HAP-1 (cell line): ENCODE measurements around the gene SPART.

Source experiments
- DNase-seq, 2 experiments: peaks; one replicate each; pipeline ENCODE4 v3.0.0-alpha.2; 2016 to 2020; ENCODE audit warnings: low spot score in 2 of 2
- H3K27me3 ChIP-seq: fragments of 250-450 bp; sonication (Bioruptor Pico); 2 replicates; pipeline ENCODE4 v1.5.1; 2020; ENCODE audit warnings: low read depth, mild to moderate bottlenecking, moderate library complexity
- H3K36me3 ChIP-seq: fragments of 250-450 bp; sonication (Bioruptor Pico); replicated peaks from 2 replicates; pipeline ENCODE4 v1.5.1; 2020; ENCODE audit warnings: mild to moderate bottlenecking
- H3K4me1 ChIP-seq: fragments of 250-450 bp; sonication (Bioruptor Pico); 2 replicates; pipeline ENCODE4 v1.5.1; 2020; ENCODE audit warnings: mild to moderate bottlenecking
- H3K4me3 ChIP-seq: fragments of 250-450 bp; sonication (Bioruptor Pico); 2 replicates; pipeline ENCODE4 v1.5.1; 2020; ENCODE audit warnings: mild to moderate bottlenecking, moderate library complexity
- H3K9me3 ChIP-seq: fragments of 250-450 bp; sonication (Bioruptor Pico); 2 replicates; pipeline ENCODE4 v1.5.1; 2020; ENCODE audit warnings: mild to moderate bottlenecking, moderate library complexity
- in situ Hi-C: fragments of 300-500 bp; cut with MboI; formaldehyde crosslinking; loops from 3 replicates; pipeline ENCODE4 v1.14.3; 2020; ENCODE audit warnings: low sequenced_read_pairs, inconsistent platforms, mixed read lengths

SPART gene

GRCh38 chr13:36360903-36361302 lies 14.7 kb upstream of the SPART start:
- H3K9me3 ChIP-seq: no peaks in the 10 kb centered on the region
- no peaks in the 10 kb centered on the region for H3K27me3 ChIP-seq
- DNase-seq: no peak
- no peak overlapping the region for H3K4me3 ChIP-seq
- peaks cover 2% of the 10 kb centered on the region; the same call in 1 of the 2 replicates for H3K4me1 ChIP-seq
- in situ Hi-C loops: no loop called here
- H3K36me3 ChIP-seq: no peaks in the 10 kb centered on the region

- Histone ChIP-seq H3K36me3 (no peaks in the 10 kb centered on the region), H3K27me3 (no peaks in the 10 kb centered on the region), H3K4me1 (peaks cover 2% of the 10 kb centered on the region; the same call in 1 of the 2 replicates), H3K9me3 (no peaks in the 10 kb centered on the region), H3K4me3 (no peak overlapping the region)
- no peak for DNase-seq
- in situ Hi-C loops: no loop called here
Measured at GRCh38 chr13:36359301-36359950, 13.2 kb upstream of the SPART start.

DNA sequence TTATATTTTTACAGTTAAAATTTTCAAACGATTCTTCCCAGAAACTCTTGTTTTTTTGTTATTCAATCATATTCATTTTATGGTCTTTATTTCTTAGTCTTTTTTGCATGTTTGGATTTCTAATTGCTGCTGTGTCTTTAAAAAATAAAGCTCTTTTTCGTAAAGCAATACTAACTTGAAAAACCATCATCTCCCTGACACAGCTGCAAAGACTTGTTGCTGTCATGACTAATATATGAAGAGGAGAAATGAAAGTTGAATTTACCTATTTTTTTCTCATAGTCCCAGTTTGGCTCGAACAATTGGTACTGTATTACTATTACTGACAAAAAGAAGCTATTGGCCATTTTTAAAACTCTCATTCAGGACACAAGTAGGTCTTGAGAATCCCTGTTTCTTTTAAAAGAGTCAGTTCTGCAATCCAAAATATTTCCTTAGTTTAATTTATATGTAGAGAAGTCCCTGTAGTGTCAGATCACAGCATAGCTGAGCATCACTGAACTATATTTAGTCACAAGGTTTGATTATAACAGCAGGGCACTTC lies 12.1 kb upstream of the SPART start:
- no peak overlapping the region for H3K4me3 ChIP-seq
- no peaks in the 10 kb centered on the region for H3K36me3 ChIP-seq
- H3K27me3 ChIP-seq: no peaks in the 10 kb centered on the region
- peaks cover 2% of the 10 kb centered on the region; the same call in 1 of the 2 replicates for H3K4me1 ChIP-seq
- no peak for DNase-seq
- in situ Hi-C loops: no loop called here
- no peaks in the 10 kb centered on the region for H3K9me3 ChIP-seq

DNA sequence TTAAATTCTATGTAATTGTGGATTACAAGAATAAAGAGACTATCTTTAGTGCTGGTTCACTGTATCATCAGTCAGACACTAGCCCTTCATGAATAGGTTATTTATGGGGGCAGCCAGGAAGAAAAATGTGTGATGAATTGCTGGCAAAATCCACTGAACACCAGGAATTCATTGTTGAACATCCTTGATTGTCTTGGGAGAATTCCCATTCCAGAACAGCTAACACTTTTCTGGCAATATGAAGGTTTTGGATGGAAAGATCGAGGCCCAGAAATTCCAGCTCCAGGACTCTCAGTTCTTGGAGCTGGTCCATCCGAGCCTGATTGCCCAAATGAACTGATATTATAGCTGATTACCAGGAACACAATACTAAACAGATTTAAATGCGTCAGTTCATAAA lies 11.5 kb upstream of the SPART start:
- Histone ChIP-seq H3K27me3 (no peaks in the 10 kb centered on the region), H3K4me3 (no peak overlapping the region), H3K36me3 (no peaks in the 10 kb centered on the region), H3K9me3 (no peaks in the 10 kb centered on the region), H3K4me1 (peaks cover 2% of the 10 kb centered on the region; the same call in 1 of the 2 replicates)
- DNase-seq: no peak
- in situ Hi-C loops: no loop called here

DNA sequence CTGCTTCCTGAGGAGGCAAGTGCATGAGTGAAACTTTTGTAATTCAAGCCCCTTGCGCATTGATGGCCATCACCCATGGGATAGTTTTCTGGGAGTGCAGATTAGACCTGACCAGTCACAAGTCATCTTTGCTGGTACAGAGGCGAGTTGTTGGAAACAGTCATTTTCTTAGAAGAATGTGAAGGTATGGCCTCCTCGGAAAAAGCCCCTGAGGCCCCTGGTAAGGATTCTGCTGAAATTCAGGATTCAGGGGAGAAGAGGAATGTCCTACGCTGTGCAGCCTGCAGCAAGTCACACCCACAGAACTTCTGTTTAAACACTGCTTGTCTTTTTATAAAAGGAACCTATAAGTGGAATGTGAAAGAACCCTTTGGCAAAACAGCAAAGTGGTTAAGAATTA lies 11.0 kb upstream of the SPART start:
- H3K27me3 ChIP-seq: no peaks in the 10 kb centered on the region
- no peak for DNase-seq
- no peaks in the 10 kb centered on the region for H3K36me3 ChIP-seq
- H3K4me1 ChIP-seq: peaks cover 2% of the 10 kb centered on the region; the same call in 1 of the 2 replicates
- H3K4me3 ChIP-seq: no peak overlapping the region
- in situ Hi-C loops: no loop called here
- H3K9me3 ChIP-seq: no peaks in the 10 kb centered on the region

GRCh38 chr13:36356058-36356457 lies 9.9 kb upstream of the SPART start:
- in situ Hi-C loops: no loop called here
- no peak for DNase-seq
- Histone ChIP-seq H3K9me3 (no peaks in the 10 kb centered on the region), H3K4me1 (peaks cover 2% of the 10 kb centered on the region; the same call in 1 of the 2 replicates), H3K27me3 (no peaks in the 10 kb centered on the region), H3K36me3 (no peaks in the 10 kb centered on the region), H3K4me3 (no peak overlapping the region)

GRCh38 chr13:36355632-36356031 lies 9.4 kb upstream of the SPART start:
- DNase-seq: no peak

GRCh38 chr13:36354842-36355623 lies 8.8 kb upstream of the SPART start:
- no peaks in the 10 kb centered on the region for H3K36me3 ChIP-seq
- no peaks in the 10 kb centered on the region for H3K9me3 ChIP-seq
- H3K4me1 ChIP-seq: peaks cover 2% of the 10 kb centered on the region; the same call in 1 of the 2 replicates
- no peaks in the 10 kb centered on the region for H3K27me3 ChIP-seq
- no peak for DNase-seq
- H3K4me3 ChIP-seq: no peak overlapping the region
- in situ Hi-C loops: no loop called here

More at GRCh38 chr13:36355632-36356031, 9.4 kb upstream of the SPART start:
- no peak overlapping the region for H3K4me3 ChIP-seq
- H3K9me3 ChIP-seq: no peaks in the 10 kb centered on the region
- no peaks in the 10 kb centered on the region for H3K36me3 ChIP-seq
- in situ Hi-C loops: no loop called here
- H3K27me3 ChIP-seq: no peaks in the 10 kb centered on the region
- H3K4me1 ChIP-seq: peaks cover 2% of the 10 kb centered on the region; the same call in 1 of the 2 replicates

DNA sequence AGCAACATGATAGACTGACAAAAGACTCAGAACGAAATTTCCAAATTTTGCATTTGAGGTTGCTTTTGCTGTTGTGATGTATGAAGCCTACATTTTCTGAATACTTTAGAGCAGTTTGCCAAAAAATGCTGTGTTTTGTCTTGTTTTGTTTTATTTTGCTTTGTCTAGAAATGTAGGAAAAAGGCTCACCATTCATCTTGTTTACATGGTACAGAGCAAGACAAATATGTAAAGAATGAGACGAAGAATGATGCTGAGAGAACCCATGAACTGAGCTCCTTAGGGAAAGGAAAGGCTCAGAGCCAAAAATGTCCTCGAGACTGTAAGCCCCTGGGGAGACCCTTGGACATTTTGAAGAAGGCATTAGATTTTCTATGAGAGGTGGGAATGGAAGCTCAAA lies 6.8 kb upstream of the SPART start:
- no peaks in the 10 kb centered on the region for H3K27me3 ChIP-seq
- in situ Hi-C loops: no loop called here

GRCh38 chr13:36352350-36352749 lies 6.2 kb upstream of the SPART start:
- no peak for DNase-seq
- Histone ChIP-seq H3K4me1 (no peaks in the 10 kb centered on the region), H3K4me3 (no peak overlapping the region), H3K9me3 (no peaks in the 10 kb centered on the region), H3K27me3 (no peaks in the 10 kb centered on the region), H3K36me3 (no peaks in the 10 kb centered on the region)
- in situ Hi-C loops: no loop called here

More for the DNA sequence above, 6.8 kb upstream of the SPART start:
- H3K9me3 ChIP-seq: no peaks in the 10 kb centered on the region
- DNase-seq: no peak
- no peaks in the 10 kb centered on the region for H3K36me3 ChIP-seq
- H3K4me3 ChIP-seq: no peak overlapping the region
- peaks cover 2% of the 10 kb centered on the region; the same call in 1 of the 2 replicates for H3K4me1 ChIP-seq

DNA sequence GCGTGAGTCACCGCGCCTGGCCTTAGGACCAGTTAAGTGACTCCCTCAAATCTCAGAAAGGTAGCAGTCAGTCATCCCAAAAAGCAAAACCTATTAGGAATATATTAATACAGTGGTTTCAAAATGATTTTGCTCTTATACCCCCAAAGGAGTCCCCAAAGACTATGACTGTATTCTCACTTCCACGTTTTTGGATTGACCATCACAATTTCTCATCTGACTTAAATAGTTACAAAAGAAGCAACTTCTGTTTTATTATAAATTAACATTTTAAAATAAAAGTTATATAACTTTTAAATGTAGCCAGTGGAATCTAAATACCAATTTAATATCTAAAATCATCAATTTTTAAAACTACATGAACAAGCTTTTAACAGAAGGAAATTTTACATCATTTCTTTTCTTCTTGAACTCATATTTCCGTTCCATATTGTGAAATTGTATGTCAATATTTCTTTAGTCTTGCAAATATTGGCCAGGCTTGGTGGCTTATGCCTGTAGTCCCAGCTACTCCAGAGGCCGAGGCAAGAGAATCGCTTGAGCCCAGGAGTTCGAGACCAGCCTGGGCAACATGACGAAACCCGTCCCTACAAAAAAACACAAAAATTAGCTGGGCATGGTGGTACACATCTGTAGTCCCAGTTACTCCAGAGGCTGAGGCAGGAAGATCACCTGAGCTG lies 1.5 kb upstream of the SPART start:
- no peaks in the 10 kb centered on the region for H3K27me3 ChIP-seq
- H3K4me1 ChIP-seq: peaks cover 16% of the 10 kb centered on the region
- H3K36me3 ChIP-seq: no peaks in the 10 kb centered on the region
- H3K4me3 ChIP-seq: no peak overlapping the region
- H3K9me3 ChIP-seq: no peaks in the 10 kb centered on the region
- in situ Hi-C loops: no loop called here
- no peak for DNase-seq

DNA sequence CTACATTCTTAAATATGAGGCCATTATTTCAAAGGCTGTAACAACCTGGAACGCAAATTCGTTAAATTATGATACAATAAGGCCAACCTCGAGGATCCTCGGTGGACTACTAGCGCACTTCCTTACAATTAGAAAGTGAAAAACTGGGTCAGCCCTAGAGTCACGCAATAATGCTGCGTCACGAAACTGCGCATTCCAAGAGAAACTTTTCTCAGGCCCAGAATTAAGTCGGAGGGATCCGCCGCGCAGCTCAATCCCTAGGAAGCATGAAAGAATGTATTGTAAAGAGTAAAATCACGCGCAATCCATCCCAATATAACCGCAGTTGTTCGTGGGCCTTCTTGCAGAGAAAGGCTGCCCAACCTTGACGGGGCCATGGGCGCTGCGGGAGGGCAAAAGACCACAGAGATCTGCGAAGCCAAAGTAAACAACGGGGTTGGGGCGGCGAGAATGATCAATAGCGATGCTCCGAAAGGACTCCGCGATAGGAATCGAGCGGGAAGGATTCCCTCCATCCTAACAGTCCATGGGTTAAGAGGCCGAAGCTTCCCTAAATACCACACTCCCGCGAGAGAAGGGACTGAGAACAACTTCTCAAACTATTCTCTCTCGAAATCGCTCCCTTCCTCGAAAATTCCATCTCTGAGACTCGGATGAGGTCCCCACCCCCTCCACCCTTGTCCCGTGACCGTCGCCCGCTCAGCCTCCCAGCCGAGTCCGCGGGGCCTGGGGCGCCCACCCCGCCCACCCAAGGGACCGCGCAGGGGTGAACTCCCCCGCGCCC lies 564 bp downstream of the SPART start:
- in situ Hi-C loops: no loop called here
- Histone ChIP-seq H3K27me3 (no peaks in the 10 kb centered on the region), H3K36me3 (no peaks in the 10 kb centered on the region), H3K4me1 (peaks cover 25% of the 10 kb centered on the region), H3K4me3 (peak overlapping the region; percentile 64), H3K9me3 (no peaks in the 10 kb centered on the region)
- peak; percentile 70 to 73 for DNase-seq

- in situ Hi-C loops: no loop called here
- Histone ChIP-seq H3K27me3 (no peaks in the 10 kb centered on the region), H3K9me3 (no peaks in the 10 kb centered on the region), H3K4me1 (peaks cover 25% of the 10 kb centered on the region), H3K36me3 (no peaks in the 10 kb centered on the region), H3K4me3 (peak overlapping the region; percentile 64)
- peak; percentile 37 to 56 for DNase-seq
Measured at GRCh38 chr13:36344886-36345437, 1.2 kb downstream of the SPART start.
